ENCODE measurements around the gene YLPM1.

DNA sequence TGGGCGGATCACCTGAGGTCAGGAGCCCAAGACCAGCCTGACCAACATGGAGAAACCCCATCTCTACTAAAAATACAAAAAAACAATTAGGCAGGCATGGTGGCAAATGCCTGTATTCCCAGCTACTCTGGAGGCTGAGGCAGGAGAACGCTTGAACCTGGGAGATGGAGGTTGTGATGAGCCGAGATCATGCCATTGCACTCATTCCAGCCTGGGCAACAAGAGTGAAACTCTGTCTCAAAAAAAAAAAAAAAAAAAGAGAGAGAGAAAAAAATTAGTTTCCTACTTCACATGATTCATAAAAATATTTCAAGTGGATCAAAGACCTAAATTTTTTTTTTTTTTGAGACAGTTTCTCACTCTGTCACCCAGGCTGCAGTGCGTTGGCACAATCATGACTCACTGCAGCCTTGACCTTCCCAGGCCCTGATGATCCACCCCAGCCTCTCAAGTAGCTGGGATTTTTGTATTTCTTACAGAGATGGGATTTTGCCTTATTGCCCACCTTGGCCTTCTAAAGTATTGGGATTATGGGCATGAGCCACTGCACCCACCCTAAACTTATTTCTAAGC lies 25.3 kb upstream of the YLPM1 start:
- TF ChIP-seq, protein P1, sequence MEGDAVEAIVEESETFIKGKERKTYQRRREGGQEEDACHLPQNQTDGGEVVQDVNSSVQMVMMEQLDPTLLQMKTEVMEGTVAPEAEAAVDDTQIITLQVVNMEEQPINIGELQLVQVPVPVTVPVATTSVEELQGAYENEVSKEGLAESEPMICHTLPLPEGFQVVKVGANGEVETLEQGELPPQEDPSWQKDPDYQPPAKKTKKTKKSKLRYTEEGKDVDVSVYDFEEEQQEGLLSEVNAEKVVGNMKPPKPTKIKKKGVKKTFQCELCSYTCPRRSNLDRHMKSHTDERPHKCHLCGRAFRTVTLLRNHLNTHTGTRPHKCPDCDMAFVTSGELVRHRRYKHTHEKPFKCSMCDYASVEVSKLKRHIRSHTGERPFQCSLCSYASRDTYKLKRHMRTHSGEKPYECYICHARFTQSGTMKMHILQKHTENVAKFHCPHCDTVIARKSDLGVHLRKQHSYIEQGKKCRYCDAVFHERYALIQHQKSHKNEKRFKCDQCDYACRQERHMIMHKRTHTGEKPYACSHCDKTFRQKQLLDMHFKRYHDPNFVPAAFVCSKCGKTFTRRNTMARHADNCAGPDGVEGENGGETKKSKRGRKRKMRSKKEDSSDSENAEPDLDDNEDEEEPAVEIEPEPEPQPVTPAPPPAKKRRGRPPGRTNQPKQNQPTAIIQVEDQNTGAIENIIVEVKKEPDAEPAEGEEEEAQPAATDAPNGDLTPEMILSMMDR (IDR thresholded peaks at IDR 0.05), result no peak
- no peak for TF ChIP-seq POLR2A (IDR thresholded peaks at IDR 0.05)

Data from stomach (tissue), 4 donors.